Transverse colon (tissue), 3 donors: Measurements from ENCODE around the gene OR2A14.

ENCODE experiments used
- EP300 ChIP-seq: sonication (generic); formaldehyde crosslinking; IDR thresholded peaks from one replicate; pipeline ENCODE4 v1.6.1; 2017; ENCODE audit warnings: antibody characterized with exemption, low read depth
- POLR2A ChIP-seq: fragments of 450-650 bp; IDR thresholded peaks from one replicate; pipeline ENCODE4 v1.6.1; 2016; ENCODE audit warnings: antibody characterized with exemption, mild to moderate bottlenecking, moderate library complexity
- TF ChIP-seq, protein P1 (sequence below), 5 experiments: fragments of 200-600 bp in 3 of 5; fragments of 450-650 bp in 2 of 5; sonication (generic) in 3 of 5; IDR thresholded peaks; 1 replicate in 2 of 5; 2 replicates in 3 of 5; pipeline ENCODE4 v1.5.1; 2016 to 2017; ENCODE audit warnings: antibody characterized with exemption in 5 of 5, inconsistent platforms in 3 of 5, mild to moderate bottlenecking in 2 of 5, moderate library complexity in 1 of 5

GRCh38 chr7:144164784-144165183, 41.8 kb downstream of the OR2A14 start:
- TF ChIP-seq, protein P1, sequence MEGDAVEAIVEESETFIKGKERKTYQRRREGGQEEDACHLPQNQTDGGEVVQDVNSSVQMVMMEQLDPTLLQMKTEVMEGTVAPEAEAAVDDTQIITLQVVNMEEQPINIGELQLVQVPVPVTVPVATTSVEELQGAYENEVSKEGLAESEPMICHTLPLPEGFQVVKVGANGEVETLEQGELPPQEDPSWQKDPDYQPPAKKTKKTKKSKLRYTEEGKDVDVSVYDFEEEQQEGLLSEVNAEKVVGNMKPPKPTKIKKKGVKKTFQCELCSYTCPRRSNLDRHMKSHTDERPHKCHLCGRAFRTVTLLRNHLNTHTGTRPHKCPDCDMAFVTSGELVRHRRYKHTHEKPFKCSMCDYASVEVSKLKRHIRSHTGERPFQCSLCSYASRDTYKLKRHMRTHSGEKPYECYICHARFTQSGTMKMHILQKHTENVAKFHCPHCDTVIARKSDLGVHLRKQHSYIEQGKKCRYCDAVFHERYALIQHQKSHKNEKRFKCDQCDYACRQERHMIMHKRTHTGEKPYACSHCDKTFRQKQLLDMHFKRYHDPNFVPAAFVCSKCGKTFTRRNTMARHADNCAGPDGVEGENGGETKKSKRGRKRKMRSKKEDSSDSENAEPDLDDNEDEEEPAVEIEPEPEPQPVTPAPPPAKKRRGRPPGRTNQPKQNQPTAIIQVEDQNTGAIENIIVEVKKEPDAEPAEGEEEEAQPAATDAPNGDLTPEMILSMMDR (IDR thresholded peaks at IDR 0.05): no peak
- TF ChIP-seq POLR2A (no peak), EP300 (no peak)
